NCI-H226 (cell line): ENCODE measurements around the gene SEMA4A.
"Not testable (repeated sequence)": the region's sequence is repeated elsewhere in the genome, so short reads cannot be mapped to it uniquely, and the experiment has no call there.

Experiments used
- DNase-seq: peaks from one replicate; pipeline ENCODE4 v3.0.0-alpha.2; 2015

Gene SEMA4A

DNA sequence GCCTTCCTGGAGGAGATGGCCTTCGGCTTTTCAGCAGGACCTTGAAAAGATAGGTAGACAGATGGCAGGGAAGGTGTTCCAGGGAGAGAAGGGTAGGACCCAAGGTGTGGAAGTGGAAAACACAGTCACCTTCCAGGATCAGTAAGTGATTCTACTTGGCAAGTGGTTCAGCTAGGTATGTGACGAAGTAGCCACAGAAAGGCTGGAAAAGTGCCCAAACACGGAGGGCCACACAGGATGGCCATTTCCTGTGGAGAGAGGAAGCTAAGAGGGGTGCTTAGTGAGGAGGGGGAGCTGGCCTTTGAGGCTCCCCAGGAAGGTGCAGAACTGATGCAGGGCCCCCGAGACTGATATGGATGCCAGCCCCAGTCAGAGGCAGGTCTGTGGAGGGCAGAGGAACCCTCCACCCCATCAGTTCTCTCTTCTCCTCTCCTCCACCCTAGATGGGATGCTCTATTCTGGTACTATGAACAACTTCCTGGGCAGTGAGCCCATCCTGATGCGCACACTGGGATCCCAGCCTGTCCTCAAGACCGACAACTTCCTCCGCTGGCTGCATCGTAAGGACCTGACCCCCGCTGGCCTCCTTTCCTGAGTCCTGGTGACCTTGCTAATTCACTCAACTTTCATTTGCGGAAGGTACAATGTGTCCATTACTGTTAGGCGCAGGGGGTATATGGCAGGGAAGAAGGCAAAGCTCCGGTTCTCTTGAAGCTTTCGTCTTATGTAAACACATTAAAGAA, 6.8 kb downstream of the SEMA4A start:
- DNase-seq, result no peak

DNA sequence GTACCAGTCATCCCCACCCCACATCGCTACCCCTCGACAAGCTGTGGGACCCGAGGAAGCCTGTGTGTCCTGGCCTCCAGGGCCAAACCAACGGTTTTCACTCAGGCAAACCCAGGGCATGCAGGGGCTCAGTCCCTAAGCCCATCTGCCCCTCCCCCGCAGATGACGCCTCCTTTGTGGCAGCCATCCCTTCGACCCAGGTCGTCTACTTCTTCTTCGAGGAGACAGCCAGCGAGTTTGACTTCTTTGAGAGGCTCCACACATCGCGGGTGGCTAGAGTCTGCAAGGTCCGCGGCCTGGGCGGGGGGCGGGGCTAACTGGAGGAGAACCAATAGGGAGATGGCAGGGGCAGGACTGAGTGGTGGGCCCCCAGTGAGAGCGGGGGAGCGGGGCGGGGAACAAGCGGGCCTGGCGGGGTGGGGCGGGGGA, 7.4 kb downstream of the SEMA4A start:
- DNase-seq, result no peak

DNA sequence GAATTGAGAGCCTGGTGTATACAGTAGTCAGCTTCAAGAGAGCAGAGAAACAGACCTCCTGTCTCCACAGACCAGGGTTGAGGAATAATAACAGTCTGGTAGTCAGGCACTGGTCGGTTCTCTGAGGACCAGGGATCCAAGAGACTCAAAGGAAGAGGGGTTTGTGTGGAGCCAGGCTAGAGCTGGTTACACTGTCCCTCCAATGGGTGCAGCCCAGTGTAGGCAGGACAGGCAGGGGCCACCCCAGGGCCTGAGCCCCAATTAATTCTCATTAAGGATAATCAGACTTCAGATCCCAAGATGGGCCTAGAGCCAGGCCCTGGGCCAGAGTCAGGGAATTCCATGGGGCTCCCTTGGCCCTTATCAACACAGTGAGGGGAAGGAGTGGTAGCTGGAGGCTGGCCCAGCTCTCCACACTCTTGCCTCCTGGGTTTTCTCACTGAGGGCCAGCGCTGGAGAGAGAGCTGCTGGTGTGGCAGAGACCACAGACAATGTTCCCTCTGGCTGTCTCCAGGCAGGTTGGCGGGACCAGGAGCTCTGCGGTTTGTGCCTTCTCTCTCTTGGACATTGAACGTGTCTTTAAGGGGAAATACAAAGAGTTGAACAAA, 9.1 kb downstream of the SEMA4A start:
- peak; percentile 76 for DNase-seq

DNA sequence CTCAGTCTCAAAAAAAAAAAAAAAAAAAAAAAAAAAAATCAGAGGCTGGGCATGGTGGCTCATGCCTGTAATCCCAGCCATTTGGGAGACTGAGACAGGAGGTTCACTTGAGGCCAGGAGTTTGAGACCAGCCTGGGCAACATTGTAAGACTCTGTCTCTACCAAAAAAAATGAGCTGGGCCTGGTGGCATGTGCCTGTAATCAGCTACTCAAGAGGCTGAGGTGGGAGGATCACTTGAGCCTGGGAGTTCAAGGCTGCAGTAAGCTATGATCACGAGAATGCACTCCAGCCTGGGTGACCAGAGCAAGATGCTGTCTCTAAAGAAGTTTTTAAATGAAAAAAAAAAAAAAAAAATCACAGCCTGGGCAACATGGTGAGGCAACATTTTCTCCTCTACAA, 10.3 kb downstream of the SEMA4A start:
- DNase-seq, result no peak

DNA sequence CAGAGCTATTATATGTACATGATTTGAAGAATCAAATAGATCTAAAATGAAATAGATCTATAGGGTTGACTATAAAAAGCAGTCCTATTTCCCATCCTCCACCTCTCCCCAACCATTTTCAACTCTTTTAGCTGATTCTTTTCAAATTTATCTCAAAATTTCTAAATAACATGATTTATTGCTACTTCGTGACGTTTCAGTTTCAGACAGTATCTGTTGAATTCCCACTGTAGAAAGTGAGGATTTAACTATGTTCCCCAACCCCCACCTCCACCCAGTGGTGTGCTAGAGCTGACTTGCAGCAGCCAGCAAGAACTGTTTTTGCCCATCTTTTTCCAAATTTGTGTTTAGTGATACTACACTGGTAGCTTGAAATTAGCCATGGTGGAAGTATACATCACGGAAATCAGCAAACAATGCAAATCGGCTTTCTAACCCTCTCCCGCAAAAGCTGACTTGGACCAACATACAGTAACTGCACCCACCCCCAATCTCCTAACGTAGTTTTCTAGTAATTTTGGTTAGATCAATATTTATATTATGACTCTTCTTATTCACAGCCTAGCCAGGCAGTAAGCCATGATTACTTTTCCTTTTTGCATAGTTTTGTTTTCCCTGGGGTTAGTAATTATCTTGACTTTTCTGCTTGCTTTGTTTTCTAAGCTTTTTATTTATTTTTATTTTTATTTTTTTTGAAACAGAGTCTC, 10.9 kb downstream of the SEMA4A start:
- DNase-seq, result no peak

DNA sequence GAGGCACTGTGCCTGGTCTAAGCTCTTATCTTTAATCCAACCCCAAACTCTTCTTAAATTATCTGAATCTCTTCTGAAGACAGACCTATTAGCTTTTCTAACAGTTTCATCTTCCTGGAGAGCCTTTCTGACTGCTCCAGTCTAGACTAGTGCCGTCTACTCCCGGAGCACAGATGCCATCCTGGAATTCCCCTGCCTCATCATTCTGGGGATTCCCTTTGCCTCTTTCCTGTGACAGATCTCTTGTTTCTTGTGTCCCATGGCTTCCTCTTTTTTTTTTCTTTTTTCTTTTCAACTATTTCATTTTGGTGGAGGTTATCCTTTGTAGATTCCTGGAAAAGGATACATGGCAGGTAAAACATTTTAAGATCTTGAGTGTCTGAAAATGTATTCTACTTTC, 11.7 kb downstream of the SEMA4A start:
- no peak for DNase-seq

DNA sequence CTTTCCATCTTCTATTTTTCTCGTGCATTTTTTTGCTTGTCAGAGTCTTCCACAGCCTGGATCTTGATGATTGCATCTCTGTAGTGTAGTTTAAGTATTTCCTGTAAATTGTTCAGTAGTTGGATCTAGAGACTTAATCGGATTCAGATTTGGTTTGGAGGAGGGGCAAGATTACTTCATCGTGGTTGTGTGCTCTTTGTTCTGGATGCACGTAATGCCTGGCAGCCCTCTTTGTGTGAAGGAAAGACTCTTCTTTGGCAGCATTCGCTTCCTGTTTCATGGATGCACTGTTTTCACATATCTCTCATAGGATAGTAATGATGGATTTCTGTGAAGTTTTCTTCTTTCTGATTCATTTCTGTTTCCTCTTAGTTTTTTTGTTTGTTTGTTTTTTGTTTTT, 14.2 kb downstream of the SEMA4A start:
- DNase-seq, result no peak

DNA sequence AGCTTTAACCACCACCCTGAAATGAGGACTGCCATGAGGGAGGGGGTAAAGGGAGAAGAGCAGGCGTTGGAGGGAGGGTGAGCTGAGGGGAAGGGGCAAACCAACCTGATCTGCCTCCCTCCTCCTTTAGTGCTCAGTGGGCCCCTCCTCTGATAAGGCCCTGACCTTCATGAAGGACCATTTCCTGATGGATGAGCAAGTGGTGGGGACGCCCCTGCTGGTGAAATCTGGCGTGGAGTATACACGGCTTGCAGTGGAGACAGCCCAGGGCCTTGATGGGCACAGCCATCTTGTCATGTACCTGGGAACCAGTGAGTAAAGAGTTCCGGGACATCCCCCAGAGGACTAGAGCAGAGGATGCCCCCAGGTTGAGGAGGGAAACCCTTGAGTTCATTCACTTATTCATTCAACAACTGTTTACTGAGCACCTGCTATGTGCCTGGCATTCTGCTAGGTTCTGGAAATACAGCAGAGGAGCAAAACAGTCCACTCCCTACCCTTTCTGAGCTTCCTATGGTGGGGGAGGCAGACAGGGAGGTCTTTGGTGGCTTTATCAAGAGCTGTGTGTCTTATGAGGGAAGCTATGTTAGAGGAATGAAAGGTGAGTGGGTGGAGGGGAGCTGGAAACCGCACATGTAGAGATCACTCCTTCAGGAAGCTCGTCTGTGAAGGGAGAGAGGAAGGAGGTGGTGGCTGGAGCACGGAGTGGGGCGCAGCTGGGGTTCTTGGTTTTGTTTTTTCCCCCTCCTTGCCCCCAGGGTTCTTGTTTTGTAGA, 19.5 kb downstream of the SEMA4A start:
- no peak for DNase-seq

DNA sequence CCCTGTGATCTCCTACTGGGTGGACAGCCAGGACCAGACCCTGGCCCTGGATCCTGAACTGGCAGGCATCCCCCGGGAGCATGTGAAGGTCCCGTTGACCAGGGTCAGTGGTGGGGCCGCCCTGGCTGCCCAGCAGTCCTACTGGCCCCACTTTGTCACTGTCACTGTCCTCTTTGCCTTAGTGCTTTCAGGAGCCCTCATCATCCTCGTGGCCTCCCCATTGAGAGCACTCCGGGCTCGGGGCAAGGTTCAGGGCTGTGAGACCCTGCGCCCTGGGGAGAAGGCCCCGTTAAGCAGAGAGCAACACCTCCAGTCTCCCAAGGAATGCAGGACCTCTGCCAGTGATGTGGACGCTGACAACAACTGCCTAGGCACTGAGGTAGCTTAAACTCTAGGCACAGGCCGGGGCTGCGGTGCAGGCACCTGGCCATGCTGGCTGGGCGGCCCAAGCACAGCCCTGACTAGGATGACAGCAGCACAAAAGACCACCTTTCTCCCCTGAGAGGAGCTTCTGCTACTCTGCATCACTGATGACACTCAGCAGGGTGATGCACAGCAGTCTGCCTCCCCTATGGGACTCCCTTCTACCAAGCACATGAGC, 23.3 kb downstream of the SEMA4A start:
- DNase-seq, result no peak

DNA sequence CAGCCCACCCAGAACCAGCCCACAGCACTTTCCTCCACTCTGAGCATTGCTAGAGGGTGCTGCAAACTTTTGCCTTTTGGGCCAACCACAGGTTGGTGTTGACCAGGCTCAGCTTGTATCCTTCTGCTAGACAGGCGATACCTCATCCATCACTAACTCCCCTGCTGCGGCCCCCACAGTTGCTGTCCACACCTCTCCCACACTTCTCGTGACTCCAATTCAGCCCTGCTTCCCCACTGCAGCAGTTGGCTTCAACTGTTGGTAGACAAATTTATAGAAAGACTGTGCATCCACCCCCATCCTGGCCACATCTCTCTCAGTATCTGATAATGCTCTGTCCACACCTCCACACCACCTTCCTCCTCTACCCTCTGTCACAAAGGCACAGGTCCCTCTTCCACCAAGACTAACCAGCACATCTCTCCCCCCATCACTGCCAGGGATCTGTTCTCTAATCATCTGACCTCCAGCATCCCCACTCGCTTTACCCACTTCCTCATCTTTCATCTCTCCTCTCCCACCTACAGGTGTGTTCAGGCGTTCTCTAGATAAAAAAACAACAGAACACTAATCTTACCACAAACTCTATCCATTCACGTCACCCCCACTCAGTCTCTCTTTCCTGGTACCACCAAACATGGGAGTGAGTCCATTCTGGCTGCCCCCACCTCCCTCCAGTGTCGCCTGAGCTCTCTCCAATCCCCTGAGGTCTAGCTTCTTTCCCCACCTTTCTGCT, 24.7 kb downstream of the SEMA4A start:
- DNase-seq, result no peak

DNA sequence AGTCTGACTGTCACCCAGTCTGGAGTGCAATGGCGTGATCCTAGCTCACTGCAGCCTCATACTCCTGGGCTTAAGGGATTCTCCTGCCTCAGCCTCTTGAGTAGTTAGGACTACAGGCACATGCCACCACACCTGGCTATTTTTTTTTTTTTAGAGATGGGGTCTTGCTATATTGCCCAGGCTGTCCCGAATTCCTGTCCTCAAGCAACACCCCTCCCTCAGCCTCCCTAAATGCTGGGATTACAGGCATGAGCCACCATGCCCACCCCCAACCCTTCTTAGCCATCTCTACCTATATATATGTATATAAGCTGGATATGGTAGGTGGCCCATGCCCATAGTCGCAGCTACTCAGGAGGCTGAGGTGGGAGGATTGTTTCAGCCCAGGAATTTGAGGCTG, 27.1 kb downstream of the SEMA4A start:
- DNase-seq, result no peak

DNA sequence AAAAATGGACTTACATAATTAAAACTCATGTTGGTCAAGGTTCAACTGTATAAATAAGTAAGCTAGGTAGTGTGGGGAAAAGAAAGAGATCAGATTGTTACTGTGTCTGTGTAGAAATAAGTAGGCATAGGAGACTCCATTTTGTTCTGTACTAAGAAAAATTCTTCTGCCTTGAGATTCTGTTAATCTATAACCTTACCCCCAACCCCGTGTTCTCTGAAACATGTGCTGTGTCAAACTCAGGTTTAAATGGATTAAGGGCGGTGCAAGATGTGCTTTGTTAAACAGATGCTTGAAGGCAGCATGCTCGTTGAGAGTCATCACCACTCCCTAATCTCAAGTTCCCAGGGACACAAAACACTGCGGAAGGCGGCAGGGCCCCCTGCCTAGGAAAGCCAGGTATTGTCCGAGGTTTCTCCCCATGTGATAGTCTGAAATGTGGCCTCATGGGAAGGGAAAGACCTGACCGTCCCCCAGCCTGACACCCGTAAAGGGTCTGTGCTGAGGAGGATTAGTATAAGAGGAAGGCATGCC, 28.1 kb downstream of the SEMA4A start:
- not testable (repeated sequence) for DNase-seq

DNA sequence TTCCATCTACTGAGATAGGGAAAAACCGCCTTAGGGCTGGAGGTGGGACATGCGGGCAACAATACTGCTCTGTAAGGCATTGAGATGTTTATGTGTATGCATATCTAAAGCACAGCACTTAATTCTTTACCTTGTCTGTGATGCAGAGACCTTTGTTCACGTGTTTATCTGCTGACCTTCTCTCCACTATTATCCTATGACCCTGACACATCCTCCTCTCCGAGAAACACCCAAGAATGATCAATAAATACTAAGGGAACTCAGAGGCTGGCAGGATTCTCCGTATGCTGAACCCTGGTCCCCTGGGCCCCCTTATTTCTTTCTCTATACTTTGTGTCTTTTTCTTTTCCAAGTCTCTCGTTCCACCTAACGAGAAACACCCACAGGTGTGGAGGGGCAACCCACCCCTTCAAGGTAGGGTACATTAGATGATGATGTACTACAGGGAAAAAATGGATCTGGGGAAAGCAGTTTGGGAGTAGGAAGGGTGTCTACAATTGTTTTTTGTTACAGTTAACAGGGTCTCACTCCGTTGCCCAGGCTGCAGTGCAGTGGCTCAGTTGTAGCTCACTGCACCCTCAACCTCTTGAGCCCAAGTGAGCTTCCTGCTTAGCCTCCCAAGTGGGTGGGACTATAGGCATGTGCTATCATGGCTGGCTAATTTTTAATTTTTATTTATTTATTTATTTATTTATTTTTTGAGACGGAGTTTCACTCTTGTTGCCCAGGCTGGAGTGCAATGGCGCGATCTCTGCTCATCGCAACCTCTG, 28.8 kb downstream of the SEMA4A start:
- DNase-seq, result not testable (repeated sequence)

DNA sequence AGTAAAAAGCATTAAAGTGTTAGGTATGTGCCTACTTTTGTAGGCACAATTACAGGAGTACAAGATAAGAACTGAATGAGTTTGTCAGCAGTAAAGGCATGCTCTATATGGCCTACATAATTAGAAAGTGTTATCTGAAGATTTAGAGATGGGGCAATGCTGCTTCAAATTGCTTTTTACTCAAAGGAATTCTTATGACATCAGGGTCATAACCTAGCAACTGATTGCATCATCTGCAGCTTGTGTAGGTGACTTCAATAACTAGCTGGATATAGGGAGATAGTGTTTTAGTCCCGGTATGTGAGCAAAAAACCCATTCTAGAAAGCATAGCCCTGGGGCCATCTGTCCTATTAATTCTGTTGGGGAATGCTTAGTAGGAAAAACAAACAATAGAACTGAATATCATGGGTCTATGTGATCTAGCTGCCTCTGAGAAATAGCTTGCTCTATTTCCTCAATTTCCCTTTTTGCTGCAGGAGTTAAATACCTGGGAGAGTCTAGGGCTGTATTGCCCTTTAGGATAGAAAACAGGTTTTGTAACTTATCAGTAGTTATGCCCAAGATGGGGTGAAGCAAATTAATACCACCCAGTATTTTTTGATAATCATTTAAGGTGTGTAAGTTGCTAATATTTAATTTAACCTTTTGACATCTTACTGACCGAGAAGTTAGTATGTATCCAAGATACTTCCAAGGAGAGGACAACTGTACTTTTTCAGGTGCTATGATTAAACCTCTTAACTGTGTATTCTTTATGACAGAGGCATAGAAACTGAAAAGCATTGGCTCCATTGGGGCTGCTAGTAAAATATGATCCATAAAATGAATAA, 33.2 kb downstream of the SEMA4A start:
- not testable (repeated sequence) for DNase-seq

DNA sequence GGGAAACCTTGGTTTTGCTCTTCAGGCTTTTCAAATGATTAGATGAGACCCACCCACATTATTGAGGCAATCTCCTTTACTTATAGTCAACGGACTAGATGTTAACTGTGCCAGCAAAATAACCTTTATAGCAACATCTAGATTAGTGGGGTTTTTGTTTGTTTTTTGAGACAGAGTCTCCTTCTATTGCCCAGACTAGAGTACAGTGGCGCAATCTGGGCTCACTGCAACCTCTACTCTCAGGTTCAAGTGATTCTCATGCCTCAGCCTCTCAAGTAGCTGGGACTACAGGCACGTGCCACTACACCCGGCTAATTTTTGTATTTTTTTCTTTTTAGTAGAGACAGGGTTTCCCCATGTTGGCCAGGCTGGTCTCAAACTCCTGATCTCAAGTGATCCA, 36.9 kb downstream of the SEMA4A start:
- DNase-seq, result not testable (repeated sequence)

DNA sequence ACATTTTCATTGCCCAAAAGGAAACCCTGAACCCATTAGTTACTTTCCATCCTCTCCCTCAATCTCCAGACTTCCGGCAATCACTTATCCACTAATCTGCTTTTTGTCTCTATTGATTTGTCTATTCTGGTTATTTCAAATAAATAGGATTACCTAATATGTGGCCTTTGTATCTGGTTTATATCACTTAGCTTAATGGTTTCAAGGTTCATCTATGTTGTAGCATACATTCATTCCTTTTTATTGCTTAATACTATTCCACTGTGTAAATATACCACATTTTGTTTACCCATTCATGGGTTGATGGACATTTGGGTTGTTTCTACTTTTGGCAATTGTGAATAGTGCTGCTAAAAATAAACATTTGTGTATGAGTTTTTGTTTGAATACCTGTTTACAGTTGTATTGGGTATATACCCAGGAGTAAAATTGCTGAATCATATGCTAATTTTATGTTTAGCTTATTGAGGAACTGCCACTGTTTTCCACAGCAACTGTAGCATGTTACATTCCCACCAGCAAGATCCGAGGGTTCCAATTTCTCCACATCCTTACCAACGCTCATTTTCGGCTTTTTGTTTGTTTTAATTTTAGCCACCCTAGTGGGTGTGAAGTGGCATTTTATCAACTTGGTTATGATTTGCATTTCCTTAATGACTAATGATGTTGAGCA, 38.0 kb downstream of the SEMA4A start:
- no peak for DNase-seq

DNA sequence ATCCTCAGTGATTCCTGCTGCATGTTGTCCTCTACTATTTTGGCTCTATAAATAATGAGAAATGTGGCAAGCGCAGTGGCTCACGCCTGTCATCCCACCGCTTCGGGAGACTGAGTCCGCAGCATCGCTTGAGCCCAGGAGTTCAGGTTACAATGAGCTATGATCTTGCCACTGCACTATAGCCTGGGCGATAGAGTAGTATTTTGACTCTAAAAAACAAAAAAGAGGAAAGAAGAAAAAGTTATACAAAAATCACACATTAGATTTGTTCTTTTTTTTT, 39.8 kb downstream of the SEMA4A start:
- DNase-seq, result no peak

DNA sequence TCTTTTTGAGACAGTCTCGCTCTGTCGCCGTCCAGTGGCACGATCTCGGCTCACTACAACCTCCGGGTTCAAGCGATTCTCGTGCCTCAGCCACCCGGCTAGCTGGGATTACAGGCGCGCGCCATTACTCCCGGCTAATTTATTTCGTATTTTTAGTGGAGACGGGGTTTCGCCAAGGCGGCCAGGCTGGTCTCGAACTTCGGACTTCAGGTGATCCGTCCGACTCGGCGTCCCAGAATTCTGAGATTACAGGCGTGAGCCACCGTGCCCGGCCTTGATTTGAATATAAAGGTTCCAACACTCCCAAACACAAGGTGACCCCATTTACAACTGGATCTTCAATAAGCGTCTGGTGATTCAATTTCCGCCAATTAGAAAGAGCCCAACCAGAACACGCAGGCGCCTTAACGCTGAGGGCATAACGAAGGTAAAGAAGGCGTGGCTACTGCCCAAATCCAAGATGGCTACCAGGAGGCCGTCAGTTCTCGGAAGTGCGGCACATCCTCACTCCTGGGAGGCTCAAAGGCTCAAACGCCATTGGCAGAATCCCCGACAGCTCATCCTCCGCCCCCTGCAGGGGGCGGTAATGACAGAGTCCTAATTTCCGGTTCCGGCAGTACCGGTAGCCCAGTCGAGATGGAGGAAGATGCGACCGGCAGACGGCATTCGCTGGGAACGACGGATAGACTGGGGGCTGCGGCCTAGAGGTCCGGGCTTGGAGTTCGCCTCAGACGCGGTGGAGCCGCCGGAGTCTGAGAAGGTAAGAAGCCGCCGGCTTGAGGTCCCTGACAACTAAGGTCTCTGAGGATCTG, 40.3 kb downstream of the SEMA4A start, which contains the start of gene SLC25A44:
Gene SLC25A44, plus strand, starts transcription at position 617 of the 812 bp plus-strand sequence. CDS start 5,744 bp downstream, outside the sequence.
- DNase-seq, result peak; percentile 97

DNA sequence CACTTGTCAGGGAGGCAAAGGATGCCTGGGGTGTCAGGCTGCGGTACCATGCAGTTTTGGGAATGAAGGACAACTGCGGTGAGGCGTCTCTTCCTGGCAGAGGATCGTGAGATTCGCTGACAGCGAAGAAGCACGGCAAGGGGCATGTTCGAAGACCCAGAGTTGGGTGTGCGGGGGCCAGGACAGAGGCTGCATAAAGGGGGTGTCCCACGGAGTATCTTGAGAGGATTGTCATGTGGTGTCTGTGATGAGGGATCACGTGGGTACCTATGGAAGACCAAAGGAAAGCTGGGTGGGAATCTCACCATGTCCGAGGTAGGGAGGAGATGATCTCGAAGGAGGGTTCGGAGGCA, 40.9 kb downstream of the SEMA4A start:
- DNase-seq, result no peak
